ENCODE measurements around the gene MRPL24.

- TF ChIP-seq, protein P1, sequence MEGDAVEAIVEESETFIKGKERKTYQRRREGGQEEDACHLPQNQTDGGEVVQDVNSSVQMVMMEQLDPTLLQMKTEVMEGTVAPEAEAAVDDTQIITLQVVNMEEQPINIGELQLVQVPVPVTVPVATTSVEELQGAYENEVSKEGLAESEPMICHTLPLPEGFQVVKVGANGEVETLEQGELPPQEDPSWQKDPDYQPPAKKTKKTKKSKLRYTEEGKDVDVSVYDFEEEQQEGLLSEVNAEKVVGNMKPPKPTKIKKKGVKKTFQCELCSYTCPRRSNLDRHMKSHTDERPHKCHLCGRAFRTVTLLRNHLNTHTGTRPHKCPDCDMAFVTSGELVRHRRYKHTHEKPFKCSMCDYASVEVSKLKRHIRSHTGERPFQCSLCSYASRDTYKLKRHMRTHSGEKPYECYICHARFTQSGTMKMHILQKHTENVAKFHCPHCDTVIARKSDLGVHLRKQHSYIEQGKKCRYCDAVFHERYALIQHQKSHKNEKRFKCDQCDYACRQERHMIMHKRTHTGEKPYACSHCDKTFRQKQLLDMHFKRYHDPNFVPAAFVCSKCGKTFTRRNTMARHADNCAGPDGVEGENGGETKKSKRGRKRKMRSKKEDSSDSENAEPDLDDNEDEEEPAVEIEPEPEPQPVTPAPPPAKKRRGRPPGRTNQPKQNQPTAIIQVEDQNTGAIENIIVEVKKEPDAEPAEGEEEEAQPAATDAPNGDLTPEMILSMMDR (IDR thresholded peaks at IDR 0.05; ENCODE audit: low read depth, low read length, poor library complexity, severe bottlenecking) = no peak
- TF ChIP-seq EZH2phosphoT487 (IDR thresholded peaks at IDR 0.05; ENCODE audit: borderline replicate concordance, low read length) = no peak
Observed at GRCh38 chr1:156692441-156692924, 48.4 kb downstream of the MRPL24 start.
